Stomach (tissue), 4 donors: ENCODE measurements around the gene DNAJA3.

Experiments
- POLR2A ChIP-seq, 4 donors: fragments of 450-650 bp; IDR thresholded peaks; one replicate each; pipeline ENCODE4 v1.6.1; 2016; ENCODE audit warnings: antibody characterized with exemption in 4 of 4, control low read depth in 2 of 4, mild to moderate bottlenecking in 1 of 4, moderate library complexity in 1 of 4
- POLR2AphosphoS5 ChIP-seq, 3 donors: sonication (generic); formaldehyde crosslinking; IDR thresholded peaks; one replicate each; pipeline ENCODE4 v1.6.1; 2016; ENCODE audit warnings: antibody characterized with exemption in 3 of 3
- TF ChIP-seq, protein P1 (sequence below), 7 experiments: fragments of 450-650 bp in 4 of 7; fragments of 200-600 bp in 3 of 7; sonication (generic) in 3 of 7; IDR thresholded peaks; one replicate each; pipeline ENCODE4 v1.5.1; 2016 to 2019; ENCODE audit warnings: antibody characterized with exemption in 7 of 7, control low read depth in 2 of 7, mild to moderate bottlenecking in 1 of 7

- TF ChIP-seq, protein P1, sequence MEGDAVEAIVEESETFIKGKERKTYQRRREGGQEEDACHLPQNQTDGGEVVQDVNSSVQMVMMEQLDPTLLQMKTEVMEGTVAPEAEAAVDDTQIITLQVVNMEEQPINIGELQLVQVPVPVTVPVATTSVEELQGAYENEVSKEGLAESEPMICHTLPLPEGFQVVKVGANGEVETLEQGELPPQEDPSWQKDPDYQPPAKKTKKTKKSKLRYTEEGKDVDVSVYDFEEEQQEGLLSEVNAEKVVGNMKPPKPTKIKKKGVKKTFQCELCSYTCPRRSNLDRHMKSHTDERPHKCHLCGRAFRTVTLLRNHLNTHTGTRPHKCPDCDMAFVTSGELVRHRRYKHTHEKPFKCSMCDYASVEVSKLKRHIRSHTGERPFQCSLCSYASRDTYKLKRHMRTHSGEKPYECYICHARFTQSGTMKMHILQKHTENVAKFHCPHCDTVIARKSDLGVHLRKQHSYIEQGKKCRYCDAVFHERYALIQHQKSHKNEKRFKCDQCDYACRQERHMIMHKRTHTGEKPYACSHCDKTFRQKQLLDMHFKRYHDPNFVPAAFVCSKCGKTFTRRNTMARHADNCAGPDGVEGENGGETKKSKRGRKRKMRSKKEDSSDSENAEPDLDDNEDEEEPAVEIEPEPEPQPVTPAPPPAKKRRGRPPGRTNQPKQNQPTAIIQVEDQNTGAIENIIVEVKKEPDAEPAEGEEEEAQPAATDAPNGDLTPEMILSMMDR (IDR thresholded peaks at IDR 0.05) = no peak
- TF ChIP-seq POLR2A (IDR thresholded peaks at IDR 0.05) (no peak), POLR2AphosphoS5 (IDR thresholded peaks at IDR 0.05) (no peak)
Measured at GRCh38 chr16:4404967-4405696, 20.5 kb upstream of the DNAJA3 start.
